Keratinocyte (primary cell): Measurements from ENCODE around the gene SERPINI1.

Source experiments
- CTCF ChIP-seq, 3 experiments: IDR thresholded peaks in 1 of 3; conservative IDR thresholded peaks in 1 of 3; optimal IDR thresholded peaks in 1 of 3; 2 replicates in 2 of 3; 3 replicates in 1 of 3; pipeline versions ENCODE3 to v1.5.1; 2011; ENCODE audit warnings: low read length in 3 of 3, mild to moderate bottlenecking in 3 of 3, moderate library complexity in 2 of 3, control low read depth in 1 of 3, inconsistent platforms in 1 of 3; ENCODE audit not compliant: insufficient read depth in 2 of 3; ENCODE audit errors: extremely low read depth in 1 of 3
- EZH2 ChIP-seq: IDR thresholded peaks from one replicate; pipeline ENCODE4 v1.6.1; 2012; ENCODE audit warnings: inconsistent platforms, mild to moderate bottlenecking, low read length, moderate library complexity

- TF ChIP-seq CTCF (optimal IDR thresholded peaks at IDR 0.05 in 1 of 3, IDR thresholded peaks at IDR 0.05 in 1 of 3, conservative IDR thresholded peaks at IDR 0.05 in 1 of 3; ENCODE audit: extremely low read depth in 1 of 3, insufficient read depth in 2 of 3, low read length in 3 of 3): no peak
- TF ChIP-seq EZH2: no peak
Observed at GRCh38 chr3:167852216-167852615, 116.7 kb downstream of the SERPINI1 start.
